Measurements from ENCODE around the gene AVPI1.
"Not testable (repeated sequence)": the region's sequence is repeated elsewhere in the genome, so short reads cannot be mapped to it uniquely, and the experiment has no call there.

The AVPI1 gene

DNA sequence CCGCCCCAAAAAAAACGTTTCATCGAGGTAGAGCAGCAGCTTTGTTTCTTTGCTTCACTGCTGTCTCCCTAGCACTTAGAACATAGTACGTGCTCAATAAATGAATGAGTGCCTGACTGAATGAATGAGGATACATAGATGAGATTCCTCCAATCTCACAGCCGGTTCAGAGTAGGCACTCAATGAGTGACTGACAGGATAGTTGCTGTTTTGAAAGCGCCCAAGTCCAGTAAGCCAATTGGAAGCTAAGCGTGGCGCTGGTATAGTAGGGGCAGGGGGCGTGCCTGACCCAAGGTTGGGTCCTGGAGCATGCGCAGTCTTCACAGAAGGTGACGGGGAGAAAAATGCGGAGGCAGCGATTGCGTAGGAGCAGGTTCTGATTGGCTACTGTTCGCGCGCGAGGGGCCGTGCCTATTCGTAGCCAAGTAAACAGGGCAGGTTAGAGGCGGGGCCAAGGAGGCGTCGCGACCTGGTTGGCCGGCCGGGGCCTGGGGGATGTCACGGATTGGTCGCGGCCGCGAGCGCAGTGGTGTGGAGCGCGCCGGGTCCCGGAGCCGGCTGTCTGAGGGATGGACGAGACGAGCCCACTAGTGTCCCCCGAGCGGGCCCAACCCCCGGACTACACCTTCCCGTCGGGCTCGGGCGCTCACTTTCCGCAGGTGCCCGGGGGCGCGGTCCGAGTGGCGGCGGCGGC is 46.7 kb downstream of the AVPI1 start, which contains the start of gene PI4K2A:
TSS of gene PI4K2A (plus strand) at position 498 of the 694 bp plus-strand sequence. CDS start at position 570, 72 bp downstream.
- peak; percentile 97 for FAIRE-seq

DNA sequence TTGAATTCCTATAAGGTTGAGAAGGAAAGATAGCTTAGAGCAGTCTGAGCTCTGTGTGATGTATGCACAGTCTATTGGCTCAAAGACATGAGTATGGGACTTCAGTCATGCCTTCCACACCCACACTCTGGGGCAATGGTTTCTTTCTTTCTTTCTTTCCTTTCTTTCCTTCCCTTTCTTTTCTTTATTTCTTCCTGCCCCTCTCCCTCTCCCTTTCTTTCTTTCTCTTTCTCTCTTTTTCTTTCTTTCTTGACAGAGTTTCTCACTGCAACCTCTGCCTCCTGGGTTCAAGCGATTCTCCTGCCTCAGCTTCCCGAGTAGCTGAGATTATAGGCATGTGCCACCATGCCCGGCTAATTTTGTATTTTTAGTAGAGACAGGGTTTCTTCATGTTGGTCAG is 48.0 kb downstream of the AVPI1 start:
- FAIRE-seq, result not testable (repeated sequence)

DNA sequence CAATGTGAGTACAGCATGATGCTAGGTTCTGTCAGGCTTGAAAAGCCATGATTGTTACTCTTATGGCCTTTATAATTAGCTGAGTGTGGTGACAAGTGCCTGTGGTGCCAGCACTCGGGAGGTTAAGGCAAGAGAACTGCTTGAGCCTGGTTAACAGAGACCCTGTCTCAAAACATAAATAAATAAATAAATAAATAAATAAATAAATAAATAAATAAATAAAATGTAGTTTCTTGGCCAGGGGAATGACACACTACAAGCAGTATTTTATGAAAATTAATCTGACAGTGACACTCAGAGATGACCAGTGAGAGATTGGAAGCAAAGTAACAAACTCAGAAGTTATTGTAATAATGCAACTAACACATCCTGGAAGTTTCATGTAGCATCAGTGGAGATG is 51.5 kb downstream of the AVPI1 start:
- FAIRE-seq, result no peak

DNA sequence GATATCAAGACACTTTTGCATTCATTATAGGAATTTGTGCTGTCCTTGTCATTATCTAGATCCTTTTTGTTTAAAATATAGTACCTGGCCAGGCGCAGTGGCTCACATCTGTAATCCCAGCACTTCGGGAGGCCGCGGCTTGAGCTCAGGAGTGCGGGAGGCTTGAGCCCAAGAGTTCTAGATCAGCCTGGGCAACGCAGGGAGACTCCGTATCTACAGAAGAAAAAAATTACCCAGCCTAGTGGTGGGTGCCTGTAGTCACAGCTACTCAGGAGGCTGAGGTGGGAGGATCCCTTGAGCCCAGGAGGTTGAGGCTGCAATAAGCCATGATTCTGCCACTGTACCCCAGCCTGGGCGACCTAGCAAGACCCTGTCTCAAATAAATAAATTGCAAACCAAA is 53.1 kb downstream of the AVPI1 start:
- no peak for FAIRE-seq

DNA sequence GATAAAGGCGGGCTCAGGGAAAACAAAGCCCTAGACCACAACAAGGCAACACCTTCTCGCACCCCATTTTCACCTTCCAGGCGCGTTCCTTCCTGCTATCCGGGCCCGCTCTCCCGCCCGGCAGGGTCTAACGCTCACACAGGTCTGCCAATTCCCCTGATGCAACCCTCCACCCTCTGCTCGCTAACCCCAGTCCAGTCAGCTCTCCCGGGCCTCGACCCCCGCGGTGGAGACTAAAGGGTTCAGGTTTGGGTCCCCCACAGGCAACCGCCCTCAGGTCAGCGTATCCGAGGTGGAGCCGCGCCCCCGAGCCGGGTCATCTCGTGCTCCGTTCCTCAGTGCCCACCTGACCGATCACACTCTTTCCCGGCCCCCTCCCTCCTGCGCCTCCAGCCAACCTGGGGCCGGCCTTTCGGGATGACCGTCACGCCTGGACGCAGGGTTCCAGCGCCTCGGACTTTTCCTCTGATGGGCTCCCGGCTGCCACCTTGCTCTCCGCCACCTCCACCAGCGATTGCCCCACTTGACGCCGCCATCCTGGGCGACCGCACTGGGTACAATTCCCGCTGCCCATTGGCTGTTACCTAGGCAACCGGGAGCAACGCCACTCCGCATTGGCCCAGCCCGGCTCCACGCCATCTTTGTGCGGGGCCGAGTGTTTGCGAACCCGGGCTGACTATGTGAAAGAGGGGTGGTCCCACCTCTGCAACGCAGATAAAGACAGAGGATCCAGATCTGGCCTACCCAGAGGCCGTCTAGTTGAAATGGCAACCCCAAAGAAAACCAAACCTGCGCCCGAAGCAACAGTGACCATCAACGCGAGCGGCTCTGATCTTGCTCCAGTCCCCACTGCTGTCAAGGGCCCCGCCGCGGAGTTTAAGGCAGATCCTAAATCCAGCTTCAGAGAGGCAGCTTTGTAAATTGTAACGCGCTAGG is 53.8 kb downstream of the AVPI1 start, which contains the start of gene MORN4:
TSS of gene MORN4 (minus strand) at position 552 of the 936 bp plus-strand sequence. CDS start 13,847 bp downstream, outside the sequence.
- no peak for FAIRE-seq

DNA sequence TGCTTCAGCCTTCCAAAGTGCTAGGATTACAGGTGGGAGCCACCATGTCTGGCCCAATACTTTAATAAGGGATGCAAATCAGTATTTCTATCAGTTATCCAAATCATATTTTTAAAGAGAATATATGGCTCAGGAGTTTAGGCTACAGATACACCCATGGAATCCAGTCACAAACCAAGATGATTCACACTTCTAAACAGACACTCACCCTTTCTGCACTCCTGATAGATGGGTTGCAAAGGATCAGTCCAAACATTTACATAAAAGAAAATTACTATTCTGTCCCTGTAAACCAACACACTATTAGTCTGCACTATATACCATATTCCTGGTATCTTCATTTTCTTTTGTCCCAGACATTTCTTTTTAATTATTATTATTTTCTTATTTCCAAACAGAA is 55.9 kb downstream of the AVPI1 start:
- no peak for FAIRE-seq

DNA sequence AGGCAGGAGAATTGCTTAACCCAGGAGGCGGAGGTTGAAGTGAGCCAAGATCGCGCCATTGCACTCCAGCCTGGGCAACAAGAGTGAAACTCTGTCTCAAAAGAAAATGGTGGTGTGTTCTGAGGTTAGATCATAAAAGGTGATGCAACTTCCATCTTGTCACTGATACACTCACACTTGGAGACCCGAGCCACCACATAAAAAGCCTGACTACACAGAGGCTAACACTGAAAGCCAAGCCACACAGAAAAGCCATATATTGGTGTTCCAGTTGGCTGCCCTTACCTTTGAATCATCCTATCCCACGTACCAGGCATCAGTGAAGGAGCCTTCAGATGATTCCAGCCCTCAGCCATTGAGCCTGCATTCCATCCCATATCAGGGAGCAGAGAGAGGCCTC is 57.8 kb downstream of the AVPI1 start:
- no peak for FAIRE-seq

DNA sequence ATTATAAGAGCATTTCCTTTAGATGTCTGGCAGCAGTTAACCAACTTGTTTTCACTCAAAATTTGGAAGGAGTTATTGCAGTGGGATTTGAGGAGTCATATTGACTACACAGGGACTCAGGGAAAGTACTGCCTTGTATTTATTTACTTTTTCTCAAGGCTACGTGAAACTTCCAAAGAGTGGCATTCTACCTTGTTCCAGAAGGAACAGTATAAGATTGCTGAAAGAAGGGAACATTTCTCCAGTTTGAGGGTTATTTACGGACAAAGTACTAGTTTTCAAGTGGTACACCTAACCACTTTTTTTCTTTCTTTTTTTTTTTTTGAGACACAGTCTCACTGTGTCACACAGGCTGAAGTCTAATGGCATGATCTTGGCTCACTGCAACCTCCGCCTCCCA is 58.8 kb downstream of the AVPI1 start:
- FAIRE-seq, result no peak

DNA sequence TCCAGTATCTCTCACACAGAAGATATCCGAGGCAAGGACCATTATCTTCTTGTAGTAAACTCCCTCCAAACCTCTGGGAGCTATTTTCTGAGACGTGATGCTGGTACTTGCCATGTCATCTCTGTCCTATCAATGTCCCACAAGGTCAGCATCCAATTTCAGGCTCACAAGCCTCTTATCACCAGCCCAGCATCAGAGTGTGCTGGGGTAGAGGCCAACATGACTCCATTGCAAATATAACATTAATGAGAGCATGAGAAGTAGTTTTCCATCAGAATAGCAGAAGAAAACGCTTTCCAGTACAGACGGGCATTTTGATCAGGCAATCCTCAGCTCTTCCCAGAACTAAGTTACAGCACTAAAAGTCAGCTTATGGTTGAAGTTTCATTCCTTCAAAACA is 59.3 kb downstream of the AVPI1 start:
- no peak for FAIRE-seq
